Measurements from ENCODE around the gene SBNO2. TPM values are rescaled to one million over a fixed set of nuclear protein-coding genes. Genes with fewer than 3 reads are reported as not detected.

SBNO2 gene
- total and polyA plus RNA-seq, 9 of the 15 experiments (the other 6 are each of a cell fraction or from before 2014, with no cell fraction given) = 0.01 to 46.2 (median 6.7) TPM

DNA sequence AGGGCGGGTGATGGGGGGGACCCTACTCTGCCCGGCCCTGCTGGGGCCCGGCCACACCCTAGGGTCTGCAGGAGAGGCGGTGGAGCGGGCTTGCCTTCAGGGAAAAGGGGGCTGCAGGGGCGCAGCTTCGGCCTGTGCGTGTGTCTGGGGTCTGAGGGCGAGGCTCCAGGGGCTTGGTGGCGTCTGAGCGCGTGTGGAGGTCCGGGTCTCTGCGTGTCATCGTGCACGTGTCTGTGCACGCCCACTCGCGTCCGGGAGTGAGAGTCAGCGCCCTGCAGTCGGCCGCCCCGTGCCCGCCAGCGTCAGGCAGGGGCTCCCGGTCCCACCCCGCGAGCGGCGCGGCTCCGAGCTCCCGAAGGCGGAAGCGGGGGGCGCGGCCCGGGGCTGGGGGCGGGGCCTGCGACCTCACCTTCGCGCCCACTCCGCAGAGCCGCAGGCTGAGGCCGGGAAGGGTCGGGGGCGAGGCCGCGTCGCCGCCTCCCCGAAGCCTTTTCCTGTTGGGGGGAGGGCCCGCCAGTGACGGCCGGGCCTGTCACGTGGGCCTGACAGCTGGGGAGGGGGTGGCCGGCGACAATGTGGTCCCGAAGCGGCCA lies 107.2 kb downstream of the SBNO2 start, which contains the start of gene ARHGAP45 (continued):
- TF ChIP-seq, protein P1, sequence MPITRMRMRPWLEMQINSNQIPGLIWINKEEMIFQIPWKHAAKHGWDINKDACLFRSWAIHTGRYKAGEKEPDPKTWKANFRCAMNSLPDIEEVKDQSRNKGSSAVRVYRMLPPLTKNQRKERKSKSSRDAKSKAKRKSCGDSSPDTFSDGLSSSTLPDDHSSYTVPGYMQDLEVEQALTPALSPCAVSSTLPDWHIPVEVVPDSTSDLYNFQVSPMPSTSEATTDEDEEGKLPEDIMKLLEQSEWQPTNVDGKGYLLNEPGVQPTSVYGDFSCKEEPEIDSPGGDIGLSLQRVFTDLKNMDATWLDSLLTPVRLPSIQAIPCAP (CRISPR knock-in tag; IDR thresholded peaks at IDR 0.05; ENCODE audit: borderline replicate concordance) = no peak
- peak; percentile 55 for TF ChIP-seq ESRRA (IDR thresholded peaks at IDR 0.05; ENCODE audit: borderline replicate concordance, low read depth)
- TF ChIP-seq RBBP5 (IDR thresholded peaks at IDR 0.05; ENCODE audit: borderline replicate concordance, insufficient read depth, low read length, poor library complexity, severe bottlenecking) = peak; percentile 12
- TF ChIP-seq TRIM28 (IDR thresholded peaks at IDR 0.05) = no peak
- peak; percentile 85 for TF ChIP-seq SAFB (IDR thresholded peaks at IDR 0.05; ENCODE audit: borderline replicate concordance, low read depth, low read length)
- TF ChIP-seq HNRNPK (IDR thresholded peaks at IDR 0.05; ENCODE audit: low read depth, low read length, poor library complexity, severe bottlenecking) = no peak
- no peak for TF ChIP-seq NBN (IDR thresholded peaks at IDR 0.05; ENCODE audit: low read depth)
- TF ChIP-seq, protein P2, sequence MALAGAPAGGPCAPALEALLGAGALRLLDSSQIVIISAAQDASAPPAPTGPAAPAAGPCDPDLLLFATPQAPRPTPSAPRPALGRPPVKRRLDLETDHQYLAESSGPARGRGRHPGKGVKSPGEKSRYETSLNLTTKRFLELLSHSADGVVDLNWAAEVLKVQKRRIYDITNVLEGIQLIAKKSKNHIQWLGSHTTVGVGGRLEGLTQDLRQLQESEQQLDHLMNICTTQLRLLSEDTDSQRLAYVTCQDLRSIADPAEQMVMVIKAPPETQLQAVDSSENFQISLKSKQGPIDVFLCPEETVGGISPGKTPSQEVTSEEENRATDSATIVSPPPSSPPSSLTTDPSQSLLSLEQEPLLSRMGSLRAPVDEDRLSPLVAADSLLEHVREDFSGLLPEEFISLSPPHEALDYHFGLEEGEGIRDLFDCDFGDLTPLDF (CRISPR knock-in tag; IDR thresholded peaks at IDR 0.05) = no peak
- TF ChIP-seq L3MBTL2 (IDR thresholded peaks at IDR 0.05) = peak; percentile 67
- TF ChIP-seq KLF16 (IDR thresholded peaks at IDR 0.05) = no peak
- no peak for TF ChIP-seq ZNF551 (CRISPR knock-in tag; IDR thresholded peaks at IDR 0.05)
- TF ChIP-seq ZNF274 (IDR thresholded peaks at IDR 0.05; ENCODE audit: borderline replicate concordance, low read depth, low read length) = no peak
- TF ChIP-seq ZNF3 (CRISPR knock-in tag; IDR thresholded peaks at IDR 0.05) = no peak
- TF ChIP-seq, protein P3, sequence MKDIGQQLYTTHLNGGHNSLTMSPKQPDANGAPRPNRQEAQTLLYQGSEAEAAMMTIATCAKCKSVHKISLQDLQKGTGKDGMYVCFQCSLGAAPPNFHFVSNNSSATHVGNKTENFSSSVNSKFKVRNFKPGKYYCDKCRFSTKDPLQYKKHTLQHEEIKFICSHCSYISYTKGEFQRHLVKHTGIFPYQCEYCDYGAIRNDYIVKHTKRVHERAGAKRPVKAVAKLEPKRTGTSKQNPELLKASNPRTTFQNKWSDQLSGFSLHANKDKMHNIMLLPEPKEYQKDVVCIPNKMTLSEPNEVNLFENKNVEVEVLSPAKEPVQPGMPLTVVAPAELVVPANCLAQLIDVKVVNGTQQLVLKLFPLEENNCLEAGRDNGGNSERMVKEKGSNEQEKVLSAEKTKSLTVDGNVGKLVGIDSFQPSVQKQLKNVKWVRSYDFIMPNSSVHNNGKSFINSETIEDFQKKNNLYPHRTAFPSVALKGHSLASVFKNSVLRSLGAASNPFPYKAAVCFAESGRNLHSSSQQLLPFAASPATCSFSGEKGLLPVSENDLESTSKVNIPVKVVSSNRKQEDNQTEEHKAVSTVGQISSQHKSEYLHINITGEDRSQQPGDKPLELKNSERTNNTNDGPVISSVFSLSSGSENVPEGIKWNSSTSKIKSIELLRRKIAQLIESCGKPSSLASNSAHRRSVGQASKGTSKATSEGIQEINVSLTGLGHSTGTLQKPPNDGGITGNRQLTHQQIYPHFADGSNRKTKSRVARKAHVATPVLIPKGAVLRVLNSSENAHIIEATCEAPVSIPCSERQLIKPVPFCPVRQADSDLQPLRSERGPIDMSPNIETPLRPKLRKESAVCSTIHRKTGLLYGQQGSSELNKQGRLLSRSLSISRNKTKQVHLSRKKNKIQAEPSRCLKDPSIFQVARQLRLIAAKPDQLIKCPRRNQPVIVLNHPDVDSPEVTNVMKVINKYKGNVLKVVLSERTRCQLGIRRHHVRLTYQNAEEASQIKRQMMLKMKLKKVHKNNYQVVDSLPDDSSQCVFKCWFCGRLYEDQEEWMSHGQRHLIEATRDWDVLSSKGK (CRISPR knock-in tag; IDR thresholded peaks at IDR 0.05) = no peak
- TF ChIP-seq, protein P4, sequence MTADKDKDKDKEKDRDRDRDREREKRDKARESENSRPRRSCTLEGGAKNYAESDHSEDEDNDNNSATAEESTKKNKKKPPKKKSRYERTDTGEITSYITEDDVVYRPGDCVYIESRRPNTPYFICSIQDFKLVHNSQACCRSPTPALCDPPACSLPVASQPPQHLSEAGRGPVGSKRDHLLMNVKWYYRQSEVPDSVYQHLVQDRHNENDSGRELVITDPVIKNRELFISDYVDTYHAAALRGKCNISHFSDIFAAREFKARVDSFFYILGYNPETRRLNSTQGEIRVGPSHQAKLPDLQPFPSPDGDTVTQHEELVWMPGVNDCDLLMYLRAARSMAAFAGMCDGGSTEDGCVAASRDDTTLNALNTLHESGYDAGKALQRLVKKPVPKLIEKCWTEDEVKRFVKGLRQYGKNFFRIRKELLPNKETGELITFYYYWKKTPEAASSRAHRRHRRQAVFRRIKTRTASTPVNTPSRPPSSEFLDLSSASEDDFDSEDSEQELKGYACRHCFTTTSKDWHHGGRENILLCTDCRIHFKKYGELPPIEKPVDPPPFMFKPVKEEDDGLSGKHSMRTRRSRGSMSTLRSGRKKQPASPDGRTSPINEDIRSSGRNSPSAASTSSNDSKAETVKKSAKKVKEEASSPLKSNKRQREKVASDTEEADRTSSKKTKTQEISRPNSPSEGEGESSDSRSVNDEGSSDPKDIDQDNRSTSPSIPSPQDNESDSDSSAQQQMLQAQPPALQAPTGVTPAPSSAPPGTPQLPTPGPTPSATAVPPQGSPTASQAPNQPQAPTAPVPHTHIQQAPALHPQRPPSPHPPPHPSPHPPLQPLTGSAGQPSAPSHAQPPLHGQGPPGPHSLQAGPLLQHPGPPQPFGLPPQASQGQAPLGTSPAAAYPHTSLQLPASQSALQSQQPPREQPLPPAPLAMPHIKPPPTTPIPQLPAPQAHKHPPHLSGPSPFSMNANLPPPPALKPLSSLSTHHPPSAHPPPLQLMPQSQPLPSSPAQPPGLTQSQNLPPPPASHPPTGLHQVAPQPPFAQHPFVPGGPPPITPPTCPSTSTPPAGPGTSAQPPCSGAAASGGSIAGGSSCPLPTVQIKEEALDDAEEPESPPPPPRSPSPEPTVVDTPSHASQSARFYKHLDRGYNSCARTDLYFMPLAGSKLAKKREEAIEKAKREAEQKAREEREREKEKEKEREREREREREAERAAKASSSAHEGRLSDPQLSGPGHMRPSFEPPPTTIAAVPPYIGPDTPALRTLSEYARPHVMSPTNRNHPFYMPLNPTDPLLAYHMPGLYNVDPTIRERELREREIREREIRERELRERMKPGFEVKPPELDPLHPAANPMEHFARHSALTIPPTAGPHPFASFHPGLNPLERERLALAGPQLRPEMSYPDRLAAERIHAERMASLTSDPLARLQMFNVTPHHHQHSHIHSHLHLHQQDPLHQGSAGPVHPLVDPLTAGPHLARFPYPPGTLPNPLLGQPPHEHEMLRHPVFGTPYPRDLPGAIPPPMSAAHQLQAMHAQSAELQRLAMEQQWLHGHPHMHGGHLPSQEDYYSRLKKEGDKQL (CRISPR knock-in tag; IDR thresholded peaks at IDR 0.05; ENCODE audit: borderline replicate concordance) = no peak
- no peak for TF ChIP-seq ETS2 (tag; IDR thresholded peaks at IDR 0.05; ENCODE audit: borderline replicate concordance, poor library complexity, severe bottlenecking)
- TF ChIP-seq CBFA2T2 (conservative IDR thresholded peaks at IDR 0.05) = 0 out of 2 replicates have a peak, but pooled peaks have one; percentile 26
